ENCODE data around the gene BRI3BP. TPM values are rescaled to one million over a fixed set of nuclear protein-coding genes. Genes with fewer than 3 reads are reported as not detected.

Gene BRI3BP
- total RNA-seq, 1 donor = 2.2 TPM

GRCh38 chr12:124953689-124954405 is 39.6 kb upstream of the BRI3BP start:
- no peaks in the 10 kb centered on the region for H3K4me1 ChIP-seq (ENCODE audit: insufficient read depth, low read length)
- no peak for TF ChIP-seq CTCF (IDR thresholded peaks at IDR 0.05; ENCODE audit: extremely low read depth, low read depth, low read length)
- H3K4me2 ChIP-seq (ENCODE audit: insufficient read depth, low read length) = no peak overlapping the region
- peaks cover 35% of the 10 kb centered on the region for H3K36me3 ChIP-seq (ENCODE audit: insufficient read depth, low read length)
- no peak overlapping the region for H2AFZ ChIP-seq (ENCODE audit: low read length)
- H3K27me3 ChIP-seq (ENCODE audit: insufficient read depth, low read length) = no peaks in the 10 kb centered on the region
- DNase-seq (ENCODE audit: insufficient read length, low spot score, missing footprints) = peak; percentile 55
- H4K20me1 ChIP-seq (ENCODE audit: insufficient read depth, low read length) = no peaks in the 10 kb centered on the region
- no peaks in the 10 kb centered on the region for H3K79me2 ChIP-seq (ENCODE audit: insufficient read depth, low read length)
- H3K4me3 ChIP-seq (ENCODE audit: insufficient read depth, low read length) = no peak overlapping the region
- H3K9me3 ChIP-seq (ENCODE audit: low read depth, low read length) = no peaks in the 10 kb centered on the region
- no peak overlapping the region for H3K27ac ChIP-seq (ENCODE audit: low read depth, low read length)

- no peak for TF ChIP-seq CTCF (IDR thresholded peaks at IDR 0.05; ENCODE audit: extremely low read depth, low read depth, low read length)
- no peak overlapping the region for H3K4me2 ChIP-seq (ENCODE audit: insufficient read depth, low read length)
- H3K4me1 ChIP-seq (ENCODE audit: insufficient read depth, low read length) = no peaks in the 10 kb centered on the region
- DNase-seq (ENCODE audit: insufficient read length, low spot score, missing footprints) = peak; percentile 66
- H4K20me1 ChIP-seq (ENCODE audit: insufficient read depth, low read length) = no peaks in the 10 kb centered on the region
- H3K9me3 ChIP-seq (ENCODE audit: low read depth, low read length) = no peaks in the 10 kb centered on the region
- no peak overlapping the region for H3K4me3 ChIP-seq (ENCODE audit: insufficient read depth, low read length)
- peaks cover 40% of the 10 kb centered on the region for H3K36me3 ChIP-seq (ENCODE audit: insufficient read depth, low read length)
- no peak overlapping the region for H3K27ac ChIP-seq (ENCODE audit: low read depth, low read length)
- no peak overlapping the region for H2AFZ ChIP-seq (ENCODE audit: low read length)
- H3K27me3 ChIP-seq (ENCODE audit: insufficient read depth, low read length) = no peaks in the 10 kb centered on the region
- H3K79me2 ChIP-seq (ENCODE audit: insufficient read depth, low read length) = no peaks in the 10 kb centered on the region
These were observed 38.7 kb upstream of the BRI3BP start for GRCh38 chr12:124954771-124955170.

- no peak overlapping the region for H3K4me2 ChIP-seq (ENCODE audit: insufficient read depth, low read length)
- no peak overlapping the region for H3K4me3 ChIP-seq (ENCODE audit: insufficient read depth, low read length)
- no peak overlapping the region for H2AFZ ChIP-seq (ENCODE audit: low read length)
- H3K36me3 ChIP-seq (ENCODE audit: insufficient read depth, low read length) = peaks cover 46% of the 10 kb centered on the region
- no peaks in the 10 kb centered on the region for H4K20me1 ChIP-seq (ENCODE audit: insufficient read depth, low read length)
- no peaks in the 10 kb centered on the region for H3K9me3 ChIP-seq (ENCODE audit: low read depth, low read length)
- H3K27ac ChIP-seq (ENCODE audit: low read depth, low read length) = no peak overlapping the region
- no peaks in the 10 kb centered on the region for H3K79me2 ChIP-seq (ENCODE audit: insufficient read depth, low read length)
- no peaks in the 10 kb centered on the region for H3K4me1 ChIP-seq (ENCODE audit: insufficient read depth, low read length)
- TF ChIP-seq CTCF (IDR thresholded peaks at IDR 0.05; ENCODE audit: extremely low read depth, low read depth, low read length) = no peak
- no peaks in the 10 kb centered on the region for H3K27me3 ChIP-seq (ENCODE audit: insufficient read depth, low read length)
- peak; percentile 65 for DNase-seq (ENCODE audit: insufficient read length, low spot score, missing footprints)
These were observed 36.9 kb upstream of the BRI3BP start for GRCh38 chr12:124956571-124956970.

- Histone ChIP-seq H3K27ac (ENCODE audit: low read depth, low read length) (no peak overlapping the region), H3K4me1 (ENCODE audit: insufficient read depth, low read length) (no peaks in the 10 kb centered on the region), H3K27me3 (ENCODE audit: insufficient read depth, low read length) (no peaks in the 10 kb centered on the region), H3K9me3 (ENCODE audit: low read depth, low read length) (no peaks in the 10 kb centered on the region), H4K20me1 (ENCODE audit: insufficient read depth, low read length) (no peaks in the 10 kb centered on the region), H3K36me3 (ENCODE audit: insufficient read depth, low read length) (peaks cover 45% of the 10 kb centered on the region), H3K4me3 (ENCODE audit: insufficient read depth, low read length) (no peak overlapping the region), H3K4me2 (ENCODE audit: insufficient read depth, low read length) (no peak overlapping the region), H2AFZ (ENCODE audit: low read length) (no peak overlapping the region), H3K79me2 (ENCODE audit: insufficient read depth, low read length) (no peaks in the 10 kb centered on the region)
- peak; percentile 15 for DNase-seq (ENCODE audit: insufficient read length, low spot score, missing footprints)
- TF ChIP-seq CTCF (IDR thresholded peaks at IDR 0.05; ENCODE audit: extremely low read depth, low read depth, low read length) = no peak
These were observed 32.4 kb upstream of the BRI3BP start for GRCh38 chr12:124961055-124961454.
